Measurements from ENCODE around the gene MRPL41.

DNA sequence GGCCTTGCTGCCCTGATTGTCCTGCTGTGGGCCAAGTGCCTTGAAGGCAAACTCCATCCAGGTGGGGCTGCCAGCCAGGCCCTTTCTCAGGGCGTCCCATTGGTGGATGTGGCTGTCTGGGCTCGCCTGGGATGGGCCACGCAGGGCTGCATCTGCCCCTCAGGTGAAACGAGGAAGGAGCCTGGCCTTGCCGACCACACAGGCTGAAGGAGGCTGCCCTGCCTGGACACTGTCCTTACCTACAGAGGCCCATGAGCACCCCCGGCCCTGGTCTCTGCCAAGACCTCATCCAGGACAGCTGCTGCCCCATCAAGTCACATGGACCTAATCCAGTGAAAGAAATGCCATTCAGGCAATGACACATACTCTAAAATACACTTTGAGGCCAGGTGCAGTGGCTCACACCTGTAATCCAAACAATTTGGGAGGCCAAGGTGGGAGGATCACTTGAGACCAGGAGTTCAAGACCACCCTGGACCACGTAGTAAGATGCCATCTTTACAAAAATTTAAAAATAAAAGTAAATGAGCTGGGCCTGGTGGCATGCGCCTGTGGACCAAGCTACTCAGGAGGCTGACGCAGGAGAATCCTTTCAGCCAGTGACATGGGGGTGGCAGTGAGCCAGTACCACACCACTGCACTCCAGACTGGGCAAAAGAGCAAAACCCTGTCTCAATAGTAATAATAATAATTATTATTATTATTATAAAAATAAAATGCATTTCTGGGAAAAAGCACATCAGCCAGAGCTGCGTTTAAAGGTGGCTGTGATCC lies 35.3 kb upstream of the MRPL41 start:
- TF ChIP-seq, protein P1, sequence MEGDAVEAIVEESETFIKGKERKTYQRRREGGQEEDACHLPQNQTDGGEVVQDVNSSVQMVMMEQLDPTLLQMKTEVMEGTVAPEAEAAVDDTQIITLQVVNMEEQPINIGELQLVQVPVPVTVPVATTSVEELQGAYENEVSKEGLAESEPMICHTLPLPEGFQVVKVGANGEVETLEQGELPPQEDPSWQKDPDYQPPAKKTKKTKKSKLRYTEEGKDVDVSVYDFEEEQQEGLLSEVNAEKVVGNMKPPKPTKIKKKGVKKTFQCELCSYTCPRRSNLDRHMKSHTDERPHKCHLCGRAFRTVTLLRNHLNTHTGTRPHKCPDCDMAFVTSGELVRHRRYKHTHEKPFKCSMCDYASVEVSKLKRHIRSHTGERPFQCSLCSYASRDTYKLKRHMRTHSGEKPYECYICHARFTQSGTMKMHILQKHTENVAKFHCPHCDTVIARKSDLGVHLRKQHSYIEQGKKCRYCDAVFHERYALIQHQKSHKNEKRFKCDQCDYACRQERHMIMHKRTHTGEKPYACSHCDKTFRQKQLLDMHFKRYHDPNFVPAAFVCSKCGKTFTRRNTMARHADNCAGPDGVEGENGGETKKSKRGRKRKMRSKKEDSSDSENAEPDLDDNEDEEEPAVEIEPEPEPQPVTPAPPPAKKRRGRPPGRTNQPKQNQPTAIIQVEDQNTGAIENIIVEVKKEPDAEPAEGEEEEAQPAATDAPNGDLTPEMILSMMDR (IDR thresholded peaks at IDR 0.05) = no peak
- TF ChIP-seq EP300 (IDR thresholded peaks at IDR 0.05) (no peak), POLR2AphosphoS5 (IDR thresholded peaks at IDR 0.05) (no peak)

All from suprapubic skin (tissue), 4 donors.